Measurements from ENCODE around the gene CUL1.

Gene CUL1

DNA sequence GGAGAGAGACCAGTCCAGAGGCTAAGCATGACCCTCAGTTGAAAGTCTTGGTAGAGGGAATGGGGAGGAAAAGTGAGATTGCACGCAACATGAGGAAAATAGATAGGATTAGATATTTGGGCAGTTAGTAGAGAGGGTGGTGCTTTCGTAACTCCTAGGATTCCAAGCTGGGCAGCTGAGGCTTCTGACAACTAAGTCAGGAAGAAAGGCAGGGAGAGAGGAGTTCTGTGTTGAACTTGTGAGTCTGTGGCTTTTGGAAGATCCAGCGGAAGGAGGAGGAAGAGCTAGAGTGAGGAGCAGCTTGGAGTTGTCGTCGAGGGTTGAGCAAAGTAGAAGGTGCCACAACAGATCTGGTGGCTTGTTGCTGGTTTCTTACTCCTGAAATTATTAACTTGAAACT is 21.8 kb downstream of the CUL1 start:
- peak; percentile 9 for DNase-seq (ENCODE audit: low read depth)
- no peak overlapping the region for H3K4me3 ChIP-seq (ENCODE audit: control insufficient read depth, low read depth, low read length)

DNA sequence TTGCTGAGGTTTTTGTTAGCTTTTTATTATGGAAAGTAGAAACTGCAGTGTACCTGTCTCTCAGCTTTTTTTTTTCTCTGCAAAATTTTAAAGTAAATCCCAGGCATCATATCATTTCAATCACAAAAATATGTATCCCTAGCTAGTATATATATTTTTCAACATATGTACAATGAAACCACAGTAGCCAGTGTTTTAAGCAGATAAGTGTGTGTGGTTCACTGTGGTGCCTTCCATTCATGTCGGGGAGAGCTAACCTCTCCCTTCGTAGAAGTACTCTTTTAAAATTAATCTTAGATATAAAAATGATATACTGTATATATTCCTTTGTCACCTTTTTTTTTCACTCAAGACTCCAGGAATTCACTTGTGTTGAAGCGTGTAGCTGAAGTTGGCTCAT is 22.7 kb downstream of the CUL1 start:
- TF ChIP-seq, protein P1, sequence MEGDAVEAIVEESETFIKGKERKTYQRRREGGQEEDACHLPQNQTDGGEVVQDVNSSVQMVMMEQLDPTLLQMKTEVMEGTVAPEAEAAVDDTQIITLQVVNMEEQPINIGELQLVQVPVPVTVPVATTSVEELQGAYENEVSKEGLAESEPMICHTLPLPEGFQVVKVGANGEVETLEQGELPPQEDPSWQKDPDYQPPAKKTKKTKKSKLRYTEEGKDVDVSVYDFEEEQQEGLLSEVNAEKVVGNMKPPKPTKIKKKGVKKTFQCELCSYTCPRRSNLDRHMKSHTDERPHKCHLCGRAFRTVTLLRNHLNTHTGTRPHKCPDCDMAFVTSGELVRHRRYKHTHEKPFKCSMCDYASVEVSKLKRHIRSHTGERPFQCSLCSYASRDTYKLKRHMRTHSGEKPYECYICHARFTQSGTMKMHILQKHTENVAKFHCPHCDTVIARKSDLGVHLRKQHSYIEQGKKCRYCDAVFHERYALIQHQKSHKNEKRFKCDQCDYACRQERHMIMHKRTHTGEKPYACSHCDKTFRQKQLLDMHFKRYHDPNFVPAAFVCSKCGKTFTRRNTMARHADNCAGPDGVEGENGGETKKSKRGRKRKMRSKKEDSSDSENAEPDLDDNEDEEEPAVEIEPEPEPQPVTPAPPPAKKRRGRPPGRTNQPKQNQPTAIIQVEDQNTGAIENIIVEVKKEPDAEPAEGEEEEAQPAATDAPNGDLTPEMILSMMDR (conservative IDR thresholded peaks at IDR 0.05; ENCODE audit: control insufficient read depth, insufficient read depth, low read depth, low read length), result no peak
- no peak for DNase-seq (ENCODE audit: low read depth)
- H3K4me3 ChIP-seq (ENCODE audit: control insufficient read depth, low read depth, low read length), result no peak overlapping the region

More for the DNA sequence above, 21.8 kb downstream of the CUL1 start:
- TF ChIP-seq, protein P1 (conservative IDR thresholded peaks at IDR 0.05; ENCODE audit: control insufficient read depth, insufficient read depth, low read depth, low read length), result no peak

GRCh38 chr7:148722340-148723165 is 23.9 kb downstream of the CUL1 start:
- no peak overlapping the region for H3K4me3 ChIP-seq (ENCODE audit: control insufficient read depth, low read depth, low read length)
- TF ChIP-seq, protein P1 (conservative IDR thresholded peaks at IDR 0.05; ENCODE audit: control insufficient read depth, insufficient read depth, low read depth, low read length), result no peak
- DNase-seq (ENCODE audit: low read depth), result peak; percentile 14

DNA sequence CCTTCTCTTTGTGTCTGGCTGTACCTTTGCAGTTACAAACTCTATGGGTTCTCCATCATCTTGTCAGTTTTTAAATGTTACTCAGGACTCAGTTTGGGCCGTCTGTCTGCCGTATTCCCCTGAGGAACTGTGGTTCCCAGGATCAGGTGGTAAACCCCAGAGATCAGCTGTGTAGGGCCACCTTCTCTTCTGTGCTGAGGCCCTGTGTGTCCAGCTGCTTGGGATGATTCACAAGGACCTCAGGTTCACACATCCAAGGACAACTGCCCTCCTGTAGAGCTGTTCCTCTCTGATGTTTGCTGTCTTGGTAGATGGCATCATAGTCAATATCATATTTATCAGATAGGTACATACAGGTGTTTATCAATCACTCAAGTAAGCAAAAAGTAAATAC is 24.5 kb downstream of the CUL1 start:
- TF ChIP-seq, protein P1 (conservative IDR thresholded peaks at IDR 0.05; ENCODE audit: control insufficient read depth, insufficient read depth, low read depth, low read length), result no peak
- H3K4me3 ChIP-seq (ENCODE audit: control insufficient read depth, low read depth, low read length), result no peak overlapping the region
- no peak for DNase-seq (ENCODE audit: low read depth)

- no peak overlapping the region for H3K4me3 ChIP-seq (ENCODE audit: control insufficient read depth, low read depth, low read length)
- peak; percentile 28 for DNase-seq (ENCODE audit: low read depth)
- TF ChIP-seq, protein P1 (conservative IDR thresholded peaks at IDR 0.05; ENCODE audit: control insufficient read depth, insufficient read depth, low read depth, low read length), result no peak
Observed at GRCh38 chr7:148723846-148724245, 25.1 kb downstream of the CUL1 start.

DNA sequence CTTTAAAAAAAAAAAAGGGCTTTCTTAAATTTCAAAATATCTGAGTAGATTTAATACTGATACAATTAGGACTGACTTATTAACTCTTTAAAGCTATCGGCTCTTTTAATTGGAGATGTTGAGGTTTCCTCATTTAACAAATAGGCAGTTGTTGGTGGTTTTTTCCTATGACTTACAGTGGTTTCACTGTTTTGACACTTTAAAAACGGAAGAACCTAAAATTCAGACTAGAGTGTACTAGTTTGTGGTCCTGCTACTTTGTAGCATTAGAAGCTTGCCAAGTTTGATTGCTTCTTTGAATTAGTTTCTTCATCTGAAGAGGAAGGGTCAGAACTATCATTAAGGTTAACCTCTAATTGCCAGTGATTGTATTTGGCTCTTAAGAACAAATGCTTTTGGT is 27.7 kb downstream of the CUL1 start:
- no peak overlapping the region for H3K4me3 ChIP-seq (ENCODE audit: control insufficient read depth, low read depth, low read length)
- no peak for DNase-seq (ENCODE audit: low read depth)
- TF ChIP-seq, protein P1 (conservative IDR thresholded peaks at IDR 0.05; ENCODE audit: control insufficient read depth, insufficient read depth, low read depth, low read length), result no peak
